ENCODE data around the gene KIFAP3. TPM values are rescaled to one million over a fixed set of nuclear protein-coding genes. Genes with fewer than 3 reads are reported as not detected.

KIFAP3 gene
- total RNA-seq, 1 experiment from 2014 or later = 2.3 TPM

DNA sequence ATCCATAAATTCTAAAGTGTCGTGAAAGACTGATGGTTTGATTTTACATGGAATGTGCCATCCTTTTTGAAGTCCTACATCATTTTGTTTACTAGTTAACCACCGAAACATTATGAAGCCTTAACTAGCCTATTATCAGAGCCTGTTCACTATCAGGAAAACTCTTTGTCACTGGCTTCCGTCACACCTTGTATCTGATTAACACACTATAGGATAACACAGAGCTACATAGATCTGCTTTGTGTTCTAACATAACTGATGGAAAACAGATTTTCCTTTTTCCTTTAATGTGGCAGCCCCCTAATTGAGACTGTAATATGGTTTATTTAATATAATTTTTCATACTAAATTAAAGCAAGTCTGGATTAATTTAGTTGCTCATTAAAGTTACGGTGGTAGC is 106.3 kb downstream of the KIFAP3 start:
- DNase-seq (ENCODE audit: low spot score) = no peak
- Mint-ChIP-seq H3K4me3 (no peak overlapping the region), H3K36me3 (no peaks in the 10 kb centered on the region), H3K27me3 (ENCODE audit: low read depth) (no peaks in the 10 kb centered on the region), H3K27ac (no peak overlapping the region), H3K9me3 (no peaks in the 10 kb centered on the region), H3K4me1 (no peaks in the 10 kb centered on the region)
- TF ChIP-seq ZNF263 (CRISPR knock-in tag; IDR thresholded peaks at IDR 0.05; ENCODE audit: low read depth) (no peak), RELA (CRISPR knock-in tag; IDR thresholded peaks at IDR 0.05; ENCODE audit: borderline replicate concordance) (no peak), SMAD4 (CRISPR knock-in tag; IDR thresholded peaks at IDR 0.05) (no peak), SP1 (CRISPR knock-in tag; conservative IDR thresholded peaks at IDR 0.05) (no peak), IRF2 (CRISPR knock-in tag; IDR thresholded peaks at IDR 0.05; ENCODE audit: borderline replicate concordance, low read depth) (no peak), FOXP1 (CRISPR knock-in tag; IDR thresholded peaks at IDR 0.05; ENCODE audit: borderline replicate concordance) (no peak), ZNF423 (CRISPR knock-in tag; IDR thresholded peaks at IDR 0.05) (no peak)
- TF ChIP-seq, protein P1, sequence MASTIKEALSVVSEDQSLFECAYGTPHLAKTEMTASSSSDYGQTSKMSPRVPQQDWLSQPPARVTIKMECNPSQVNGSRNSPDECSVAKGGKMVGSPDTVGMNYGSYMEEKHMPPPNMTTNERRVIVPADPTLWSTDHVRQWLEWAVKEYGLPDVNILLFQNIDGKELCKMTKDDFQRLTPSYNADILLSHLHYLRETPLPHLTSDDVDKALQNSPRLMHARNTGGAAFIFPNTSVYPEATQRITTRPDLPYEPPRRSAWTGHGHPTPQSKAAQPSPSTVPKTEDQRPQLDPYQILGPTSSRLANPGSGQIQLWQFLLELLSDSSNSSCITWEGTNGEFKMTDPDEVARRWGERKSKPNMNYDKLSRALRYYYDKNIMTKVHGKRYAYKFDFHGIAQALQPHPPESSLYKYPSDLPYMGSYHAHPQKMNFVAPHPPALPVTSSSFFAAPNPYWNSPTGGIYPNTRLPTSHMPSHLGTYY (CRISPR knock-in tag; IDR thresholded peaks at IDR 0.05) = no peak
- TF ChIP-seq, protein P2, sequence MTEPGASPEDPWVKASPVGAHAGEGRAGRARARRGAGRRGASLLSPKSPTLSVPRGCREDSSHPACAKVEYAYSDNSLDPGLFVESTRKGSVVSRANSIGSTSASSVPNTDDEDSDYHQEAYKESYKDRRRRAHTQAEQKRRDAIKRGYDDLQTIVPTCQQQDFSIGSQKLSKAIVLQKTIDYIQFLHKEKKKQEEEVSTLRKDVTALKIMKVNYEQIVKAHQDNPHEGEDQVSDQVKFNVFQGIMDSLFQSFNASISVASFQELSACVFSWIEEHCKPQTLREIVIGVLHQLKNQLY (CRISPR knock-in tag; IDR thresholded peaks at IDR 0.05) = no peak
- TF ChIP-seq, protein P3, sequence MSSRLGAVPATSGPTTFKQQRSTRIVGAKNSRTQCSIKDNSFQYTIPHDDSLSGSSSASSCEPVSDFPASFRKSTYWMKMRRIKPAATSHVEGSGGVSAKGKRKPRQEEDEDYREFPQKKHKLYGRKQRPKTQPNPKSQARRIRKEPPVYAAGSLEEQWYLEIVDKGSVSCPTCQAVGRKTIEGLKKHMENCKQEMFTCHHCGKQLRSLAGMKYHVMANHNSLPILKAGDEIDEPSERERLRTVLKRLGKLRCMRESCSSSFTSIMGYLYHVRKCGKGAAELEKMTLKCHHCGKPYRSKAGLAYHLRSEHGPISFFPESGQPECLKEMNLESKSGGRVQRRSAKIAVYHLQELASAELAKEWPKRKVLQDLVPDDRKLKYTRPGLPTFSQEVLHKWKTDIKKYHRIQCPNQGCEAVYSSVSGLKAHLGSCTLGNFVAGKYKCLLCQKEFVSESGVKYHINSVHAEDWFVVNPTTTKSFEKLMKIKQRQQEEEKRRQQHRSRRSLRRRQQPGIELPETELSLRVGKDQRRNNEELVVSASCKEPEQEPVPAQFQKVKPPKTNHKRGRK (CRISPR knock-in tag; IDR thresholded peaks at IDR 0.05; ENCODE audit: borderline replicate concordance) = no peak
- ChIA-PET CTCF (no interaction called here), POLR2A (no interaction called here)
- no peak for ATAC-seq

DNA sequence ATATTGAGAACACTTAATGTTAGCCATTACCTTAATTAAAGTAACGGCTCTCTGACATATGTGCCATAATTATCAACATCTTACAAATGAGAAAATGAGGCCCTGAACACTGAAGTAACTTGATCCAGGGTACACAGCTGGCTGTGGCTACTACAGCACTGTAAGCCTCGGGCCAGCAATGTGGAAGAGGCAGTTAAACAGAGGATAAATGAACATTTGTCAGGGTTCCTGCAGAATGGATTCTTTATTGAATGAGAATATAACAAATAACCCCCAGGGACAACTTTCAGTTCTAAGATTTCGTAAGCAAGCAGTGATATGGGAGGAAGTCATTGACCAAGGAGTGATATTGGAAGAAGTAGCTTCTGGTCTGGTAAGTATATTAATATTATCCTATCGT is 110.3 kb downstream of the KIFAP3 start:
- Mint-ChIP-seq H3K27me3 (ENCODE audit: low read depth) (no peaks in the 10 kb centered on the region), H3K36me3 (no peaks in the 10 kb centered on the region), H3K9me3 (no peaks in the 10 kb centered on the region), H3K4me1 (no peaks in the 10 kb centered on the region), H3K4me3 (no peak overlapping the region), H3K27ac (no peak overlapping the region)
- POLR2A ChIA-PET = no interaction called here
- ATAC-seq = no peak
- DNase-seq (ENCODE audit: low spot score) = no peak
- CTCF ChIA-PET = no interaction called here
- TF ChIP-seq ZNF423 (CRISPR knock-in tag; IDR thresholded peaks at IDR 0.05) (no peak), ZNF219 (CRISPR knock-in tag; IDR thresholded peaks at IDR 0.05; ENCODE audit: borderline replicate concordance) (no peak), TP53 (CRISPR knock-in tag; IDR thresholded peaks at IDR 0.05) (no peak), EMX1 (CRISPR knock-in tag; IDR thresholded peaks at IDR 0.05) (no peak), CBFB (CRISPR knock-in tag; IDR thresholded peaks at IDR 0.05; ENCODE audit: low read depth) (no peak)
- TF ChIP-seq, protein P2 (CRISPR knock-in tag; IDR thresholded peaks at IDR 0.05) = no peak
- TF ChIP-seq, protein P4, sequence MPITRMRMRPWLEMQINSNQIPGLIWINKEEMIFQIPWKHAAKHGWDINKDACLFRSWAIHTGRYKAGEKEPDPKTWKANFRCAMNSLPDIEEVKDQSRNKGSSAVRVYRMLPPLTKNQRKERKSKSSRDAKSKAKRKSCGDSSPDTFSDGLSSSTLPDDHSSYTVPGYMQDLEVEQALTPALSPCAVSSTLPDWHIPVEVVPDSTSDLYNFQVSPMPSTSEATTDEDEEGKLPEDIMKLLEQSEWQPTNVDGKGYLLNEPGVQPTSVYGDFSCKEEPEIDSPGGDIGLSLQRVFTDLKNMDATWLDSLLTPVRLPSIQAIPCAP (CRISPR knock-in tag; IDR thresholded peaks at IDR 0.05) = no peak
- TF ChIP-seq, protein P5, sequence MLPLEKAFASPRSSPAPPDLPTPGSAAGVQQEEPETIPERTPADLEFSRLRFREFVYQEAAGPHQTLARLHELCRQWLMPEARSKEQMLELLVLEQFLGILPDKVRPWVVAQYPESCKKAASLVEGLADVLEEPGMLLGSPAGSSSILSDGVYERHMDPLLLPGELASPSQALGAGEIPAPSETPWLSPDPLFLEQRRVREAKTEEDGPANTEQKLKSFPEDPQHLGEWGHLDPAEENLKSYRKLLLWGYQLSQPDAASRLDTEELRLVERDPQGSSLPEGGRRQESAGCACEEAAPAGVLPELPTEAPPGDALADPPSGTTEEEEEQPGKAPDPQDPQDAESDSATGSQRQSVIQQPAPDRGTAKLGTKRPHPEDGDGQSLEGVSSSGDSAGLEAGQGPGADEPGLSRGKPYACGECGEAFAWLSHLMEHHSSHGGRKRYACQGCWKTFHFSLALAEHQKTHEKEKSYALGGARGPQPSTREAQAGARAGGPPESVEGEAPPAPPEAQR (CRISPR knock-in tag; IDR thresholded peaks at IDR 0.05) = no peak
- TF ChIP-seq, protein P3 (CRISPR knock-in tag; IDR thresholded peaks at IDR 0.05; ENCODE audit: borderline replicate concordance) = no peak

All from WTC11 (cell line).